DND-41 (cell line): ENCODE measurements around the gene OR6C2.

ENCODE experiments used
- EZH2 ChIP-seq: IDR thresholded peaks from 3 replicates; pipeline ENCODE4 v1.6.1; 2012; ENCODE audit warnings: borderline replicate concordance, low read depth, mild to moderate bottlenecking, moderate library complexity, low read length, inconsistent platforms; ENCODE audit not compliant: severe bottlenecking
- TF ChIP-seq, protein P1 (sequence below): IDR thresholded peaks from 2 replicates; pipeline ENCODE4 v1.5.1; 2012; ENCODE audit warnings: borderline replicate concordance, low read length, moderate library complexity, mild to moderate bottlenecking; ENCODE audit not compliant: poor library complexity, severe bottlenecking; ENCODE audit errors: extremely low read depth

DNA sequence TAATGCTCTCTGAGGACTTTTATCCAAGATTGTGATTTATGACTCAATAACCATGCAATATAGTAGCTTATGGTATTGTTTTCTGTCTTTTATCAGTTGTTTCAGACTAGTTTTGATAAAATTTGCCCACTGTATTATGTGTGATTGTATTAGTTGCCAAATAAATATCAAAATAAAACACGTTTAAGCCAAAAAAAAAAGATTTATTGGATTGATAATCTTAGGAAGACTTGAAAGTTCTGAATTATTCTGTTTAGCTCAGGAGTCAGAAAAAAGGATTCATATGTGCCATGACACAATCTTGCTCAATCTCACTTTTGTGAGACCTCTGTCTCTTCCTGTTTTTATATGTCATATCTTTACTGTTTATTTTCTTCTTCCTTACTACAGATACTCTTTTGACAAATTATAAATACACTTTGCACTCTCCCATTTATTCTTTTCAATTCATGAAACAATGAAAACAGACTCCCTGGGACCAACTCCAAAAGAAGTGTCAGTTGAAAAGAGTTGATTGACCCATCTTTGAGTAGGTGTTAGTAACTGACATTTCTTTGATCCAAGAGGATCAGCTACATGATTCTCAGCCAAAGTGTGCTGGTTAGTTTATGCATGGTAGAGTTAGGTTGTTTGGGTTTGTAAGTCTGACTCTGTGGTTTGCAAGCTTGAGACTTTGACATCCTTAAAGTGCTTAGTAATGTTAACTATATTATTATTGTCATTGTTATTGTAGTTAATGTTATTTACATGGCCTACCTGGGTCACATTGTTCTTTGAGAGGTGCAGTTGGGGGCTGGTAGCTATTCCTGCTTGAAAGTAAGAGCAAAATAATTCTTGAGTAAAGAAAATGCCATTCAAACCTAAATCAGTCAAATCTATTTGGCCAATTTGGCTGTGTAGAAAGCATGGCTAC, 15.3 kb upstream of the OR6C2 start:
- no peak for TF ChIP-seq EZH2
- TF ChIP-seq, protein P1, sequence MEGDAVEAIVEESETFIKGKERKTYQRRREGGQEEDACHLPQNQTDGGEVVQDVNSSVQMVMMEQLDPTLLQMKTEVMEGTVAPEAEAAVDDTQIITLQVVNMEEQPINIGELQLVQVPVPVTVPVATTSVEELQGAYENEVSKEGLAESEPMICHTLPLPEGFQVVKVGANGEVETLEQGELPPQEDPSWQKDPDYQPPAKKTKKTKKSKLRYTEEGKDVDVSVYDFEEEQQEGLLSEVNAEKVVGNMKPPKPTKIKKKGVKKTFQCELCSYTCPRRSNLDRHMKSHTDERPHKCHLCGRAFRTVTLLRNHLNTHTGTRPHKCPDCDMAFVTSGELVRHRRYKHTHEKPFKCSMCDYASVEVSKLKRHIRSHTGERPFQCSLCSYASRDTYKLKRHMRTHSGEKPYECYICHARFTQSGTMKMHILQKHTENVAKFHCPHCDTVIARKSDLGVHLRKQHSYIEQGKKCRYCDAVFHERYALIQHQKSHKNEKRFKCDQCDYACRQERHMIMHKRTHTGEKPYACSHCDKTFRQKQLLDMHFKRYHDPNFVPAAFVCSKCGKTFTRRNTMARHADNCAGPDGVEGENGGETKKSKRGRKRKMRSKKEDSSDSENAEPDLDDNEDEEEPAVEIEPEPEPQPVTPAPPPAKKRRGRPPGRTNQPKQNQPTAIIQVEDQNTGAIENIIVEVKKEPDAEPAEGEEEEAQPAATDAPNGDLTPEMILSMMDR: no peak
